Right atrium auricular region (tissue), 2 donors: ENCODE results near the gene OOSP1. TPM values are rescaled to one million over a fixed set of nuclear protein-coding genes. Genes with fewer than 3 reads are reported as not detected.

ENCODE experiments used
- DNase-seq: peaks from one replicate; pipeline ENCODE4 v3.0.0-alpha.2; 2019; ENCODE audit warnings: low spot score
- H3K27ac ChIP-seq, 2 donors: fragments of 200-600 bp; sonication (generic); 1 replicate in 1 of 2; 2 replicates in 1 of 2; pipeline ENCODE4 v1.5.1; 2016 to 2019
- H3K27me3 ChIP-seq, 2 donors: fragments of 200-600 bp; sonication (generic); one replicate each; pipeline versions ENCODE4 v1.5.1 to v1.6.0; 2017 to 2019
- H3K36me3 ChIP-seq: fragments of 200-600 bp; sonication (generic); one replicate; pipeline ENCODE4 v1.5.1; 2016
- H3K4me1 ChIP-seq, 2 donors: fragments of 200-600 bp; sonication (generic); one replicate each; pipeline versions ENCODE4 v1.5.1 to v1.6.0; 2017 to 2019
- H3K4me3 ChIP-seq, 2 donors: fragments of 200-600 bp; sonication (generic); 1 replicate in 1 of 2; 2 replicates in 1 of 2; pipeline ENCODE4 v1.5.1; 2017 to 2019; ENCODE audit warnings: mild to moderate bottlenecking in 1 of 2, moderate library complexity in 1 of 2
- H3K9me3 ChIP-seq, 2 donors: fragments of 200-600 bp; sonication (generic); one replicate each; pipeline ENCODE4 v1.5.1; 2019
- CTCF ChIP-seq, 2 donors: fragments of 200-600 bp; sonication (generic); IDR thresholded peaks; one replicate each; pipeline ENCODE4 v1.5.1; 2019; ENCODE audit warnings: antibody characterized with exemption in 2 of 2
- total RNA-seq, 2 donors: library from RNA; depleted of rRNA; stranded (reverse); fragments of >200 nt; gene quantifications; one replicate each; pipeline ENCODE4 v1.1.0, GENCODE V29; 2016

The OOSP1 gene
- total RNA-seq, 2 donors from 2014 or later = not detected

- Histone ChIP-seq H3K4me3 (no peak overlapping the region), H3K4me1 (no peaks in the 10 kb centered on the region), H3K27ac (no peak overlapping the region), H3K36me3 (no peaks in the 10 kb centered on the region), H3K9me3 (no peaks in the 10 kb centered on the region), H3K27me3 (no peaks in the 10 kb centered on the region)
- no peak for TF ChIP-seq CTCF (IDR thresholded peaks at IDR 0.05)
- no peak for DNase-seq
Measured at GRCh38 chr11:59931688-59932087, 6.5 kb upstream of the OOSP1 start.

- Histone ChIP-seq H3K36me3 (no peaks in the 10 kb centered on the region), H3K4me3 (no peak overlapping the region), H3K27me3 (no peaks in the 10 kb centered on the region), H3K4me1 (no peaks in the 10 kb centered on the region), H3K27ac (no peak overlapping the region), H3K9me3 (no peaks in the 10 kb centered on the region)
- no peak for TF ChIP-seq CTCF (IDR thresholded peaks at IDR 0.05)
- no peak for DNase-seq
Measured at GRCh38 chr11:59938718-59939117, 486 bp downstream of the OOSP1 start.

- no peaks in the 10 kb centered on the region for H3K36me3 ChIP-seq
- no peaks in the 10 kb centered on the region for H3K4me1 ChIP-seq
- DNase-seq = no peak
- H3K27me3 ChIP-seq = no peaks in the 10 kb centered on the region
- no peaks in the 10 kb centered on the region for H3K9me3 ChIP-seq
- no peak overlapping the region for H3K27ac ChIP-seq
- H3K4me3 ChIP-seq = no peak overlapping the region
- TF ChIP-seq CTCF (IDR thresholded peaks at IDR 0.05) = no peak
Measured at GRCh38 chr11:59939482-59939881, 1.2 kb downstream of the OOSP1 start.

- Histone ChIP-seq H3K27me3 (no peaks in the 10 kb centered on the region), H3K27ac (no peak overlapping the region), H3K4me3 (no peak overlapping the region), H3K36me3 (no peaks in the 10 kb centered on the region), H3K4me1 (no peaks in the 10 kb centered on the region), H3K9me3 (no peaks in the 10 kb centered on the region)
- no peak for TF ChIP-seq CTCF (IDR thresholded peaks at IDR 0.05)
- DNase-seq = no peak
Measured at GRCh38 chr11:59941091-59941490, 2.9 kb downstream of the OOSP1 start.

- H3K36me3 ChIP-seq = no peaks in the 10 kb centered on the region
- H3K27me3 ChIP-seq = no peaks in the 10 kb centered on the region
- H3K9me3 ChIP-seq = no peaks in the 10 kb centered on the region
- no peak overlapping the region for H3K27ac ChIP-seq
- H3K4me1 ChIP-seq = no peaks in the 10 kb centered on the region
- no peak for TF ChIP-seq CTCF (IDR thresholded peaks at IDR 0.05)
- H3K4me3 ChIP-seq = no peak overlapping the region
- no peak for DNase-seq
Measured at GRCh38 chr11:59943997-59944714, 5.9 kb downstream of the OOSP1 start.

GRCh38 chr11:59944720-59945119 lies 6.5 kb downstream of the OOSP1 start:
- Histone ChIP-seq H3K4me3 (no peak overlapping the region), H3K36me3 (no peaks in the 10 kb centered on the region), H3K27me3 (no peaks in the 10 kb centered on the region), H3K9me3 (no peaks in the 10 kb centered on the region), H3K4me1 (no peaks in the 10 kb centered on the region), H3K27ac (no peak overlapping the region)
- no peak for DNase-seq
- TF ChIP-seq CTCF (IDR thresholded peaks at IDR 0.05) = no peak
